ENCODE results near the gene EXOSC10.
"Not testable (repeated sequence)": the region's sequence is repeated elsewhere in the genome, so short reads cannot be mapped to it uniquely, and the experiment has no call there.

EXOSC10 gene

GRCh38 chr1:11045428-11046269 lies 54.0 kb downstream of the EXOSC10 start:
- DNase-seq (ENCODE audit: insufficient read length, low spot score) (no peak), FAIRE-seq (no peak)

- DNase-seq (ENCODE audit: insufficient read length, low spot score) (no peak), FAIRE-seq (no peak)
These were observed 54.7 kb downstream of the EXOSC10 start for GRCh38 chr1:11044849-11045427.

- DNase-seq (ENCODE audit: insufficient read length, low spot score) (no peak), FAIRE-seq (no peak)
These were observed 55.4 kb downstream of the EXOSC10 start for GRCh38 chr1:11044086-11044848.

GRCh38 chr1:11042995-11043874 lies 56.4 kb downstream of the EXOSC10 start:
- DNase-seq (ENCODE audit: insufficient read length, low spot score) (no peak), FAIRE-seq (no peak)

GRCh38 chr1:11042065-11042464 lies 57.6 kb downstream of the EXOSC10 start:
- DNase-seq (ENCODE audit: insufficient read length, low spot score) = no peak
- FAIRE-seq = no peak

- DNase-seq (ENCODE audit: insufficient read length, low spot score) (no peak), FAIRE-seq (no peak)
These were observed 58.6 kb downstream of the EXOSC10 start for GRCh38 chr1:11041048-11041447.

- FAIRE-seq = not testable (repeated sequence)
These were observed 59.6 kb downstream of the EXOSC10 start for GRCh38 chr1:11040105-11040429.

GRCh38 chr1:11039351-11040104 lies 60.1 kb downstream of the EXOSC10 start:
- no peak for DNase-seq (ENCODE audit: insufficient read length, low spot score)
- no peak for FAIRE-seq

More at GRCh38 chr1:11040105-11040429, 59.6 kb downstream of the EXOSC10 start:
- not testable (repeated sequence) for DNase-seq (ENCODE audit: insufficient read length, low spot score)

GRCh38 chr1:11037740-11038182 lies 61.9 kb downstream of the EXOSC10 start:
- DNase-seq (ENCODE audit: insufficient read length, low spot score) (peak; percentile 86), FAIRE-seq (peak; percentile 95)

- not testable (repeated sequence) for DNase-seq (ENCODE audit: insufficient read length, low spot score); FAIRE-seq
These were observed 62.5 kb downstream of the EXOSC10 start for GRCh38 chr1:11037019-11037739.

- DNase-seq (ENCODE audit: insufficient read length, low spot score) = no peak
- FAIRE-seq = no peak
These were observed 67.9 kb downstream of the EXOSC10 start for GRCh38 chr1:11031624-11032262.

- no peak for DNase-seq (ENCODE audit: insufficient read length, low spot score)
- no peak for FAIRE-seq
These were observed 68.8 kb downstream of the EXOSC10 start for GRCh38 chr1:11030865-11031264.

GRCh38 chr1:11028018-11028417 lies 71.7 kb downstream of the EXOSC10 start:
- FAIRE-seq (no peak), DNase-seq (ENCODE audit: insufficient read length, low spot score) (no peak)

- FAIRE-seq (no peak), DNase-seq (ENCODE audit: insufficient read length, low spot score) (no peak)
These were observed 72.4 kb downstream of the EXOSC10 start for GRCh38 chr1:11027316-11027715.

GRCh38 chr1:11026903-11027302 lies 72.8 kb downstream of the EXOSC10 start:
- no peak for FAIRE-seq

GRCh38 chr1:11026052-11026451 lies 73.6 kb downstream of the EXOSC10 start:
- FAIRE-seq = no peak
- no peak for DNase-seq (ENCODE audit: insufficient read length, low spot score)

More at GRCh38 chr1:11026903-11027302, 72.8 kb downstream of the EXOSC10 start:
- no peak for DNase-seq (ENCODE audit: insufficient read length, low spot score)

GRCh38 chr1:11025618-11026017 lies 74.1 kb downstream of the EXOSC10 start:
- DNase-seq (ENCODE audit: insufficient read length, low spot score) = no peak
- FAIRE-seq = no peak

- FAIRE-seq (no peak), DNase-seq (ENCODE audit: insufficient read length, low spot score) (no peak)
These were observed 74.8 kb downstream of the EXOSC10 start for GRCh38 chr1:11024874-11025203.
